Activated naive CD8-positive, alpha-beta T cell treated with anti-CD3 and anti-CD28 coated beads for 36 hours (primary cell): ENCODE measurements around the gene GTF2F2. TPM values are rescaled to one million over a fixed set of nuclear protein-coding genes. Genes with fewer than 3 reads are reported as not detected.

Experiments used
- DNase-seq: peaks from one replicate; pipeline ENCODE4 v3.0.0; 2021
- H3K27ac Mint-ChIP-seq: one replicate; pipeline ENCODE4 v1.8.0; 2022; ENCODE audit warnings: mild to moderate bottlenecking, moderate library complexity, mixed read lengths
- H3K27me3 Mint-ChIP-seq: one replicate; pipeline ENCODE4 v1.8.0; 2022; ENCODE audit warnings: mild to moderate bottlenecking, mixed read lengths
- H3K36me3 Mint-ChIP-seq: one replicate; pipeline ENCODE4 v1.8.0; 2021; ENCODE audit warnings: mild to moderate bottlenecking, mixed read lengths
- H3K4me1 Mint-ChIP-seq: one replicate; pipeline ENCODE4 v1.8.0; 2021; ENCODE audit warnings: mixed read lengths
- H3K4me3 Mint-ChIP-seq: one replicate; pipeline ENCODE4 v1.8.0; 2022; ENCODE audit warnings: mild to moderate bottlenecking, moderate library complexity, mixed read lengths
- H3K9me3 Mint-ChIP-seq: one replicate; pipeline ENCODE4 v1.8.0; 2022; ENCODE audit warnings: mixed read lengths
- total RNA-seq, 2 experiments: library from RNA; stranded (reverse); gene quantifications; one replicate each; pipeline ENCODE4 v1.2.3, GENCODE V29; 2021

GTF2F2 gene
- total RNA-seq, 2 experiments from 2014 or later = 31.2 to 32.4 TPM

- no peak overlapping the region for H3K27ac Mint-ChIP-seq
- H3K36me3 Mint-ChIP-seq = peaks cover 24% of the 10 kb centered on the region
- DNase-seq = no peak
- H3K4me1 Mint-ChIP-seq = peaks cover 16% of the 10 kb centered on the region
- no peaks in the 10 kb centered on the region for H3K27me3 Mint-ChIP-seq
- H3K9me3 Mint-ChIP-seq = no peaks in the 10 kb centered on the region
- no peak overlapping the region for H3K4me3 Mint-ChIP-seq
Measured at GRCh38 chr13:45142440-45143345, 22.4 kb downstream of the GTF2F2 start.

- Mint-ChIP-seq H3K4me1 (peaks cover 17% of the 10 kb centered on the region), H3K9me3 (no peaks in the 10 kb centered on the region), H3K36me3 (peaks cover 19% of the 10 kb centered on the region), H3K4me3 (no peak overlapping the region), H3K27me3 (no peaks in the 10 kb centered on the region), H3K27ac (peak overlapping the region; percentile 61)
- DNase-seq = no peak
Measured at GRCh38 chr13:45143346-45143751, 23.0 kb downstream of the GTF2F2 start.

- H3K4me3 Mint-ChIP-seq = no peak overlapping the region
Measured at GRCh38 chr13:45149964-45150363, 29.7 kb downstream of the GTF2F2 start.

GRCh38 chr13:45156565-45157361 lies 36.5 kb downstream of the GTF2F2 start:
- Mint-ChIP-seq H3K27ac (no peak overlapping the region), H3K9me3 (peaks cover 15% of the 10 kb centered on the region), H3K4me1 (peaks cover 9% of the 10 kb centered on the region), H3K4me3 (no peak overlapping the region), H3K36me3 (peaks cover 51% of the 10 kb centered on the region), H3K27me3 (no peaks in the 10 kb centered on the region)
- no peak for DNase-seq

More at GRCh38 chr13:45149964-45150363, 29.7 kb downstream of the GTF2F2 start:
- no peak for DNase-seq
- no peak overlapping the region for H3K27ac Mint-ChIP-seq
- no peaks in the 10 kb centered on the region for H3K9me3 Mint-ChIP-seq
- H3K4me1 Mint-ChIP-seq = peaks cover 12% of the 10 kb centered on the region
- H3K27me3 Mint-ChIP-seq = no peaks in the 10 kb centered on the region
- peaks cover 16% of the 10 kb centered on the region for H3K36me3 Mint-ChIP-seq

- Mint-ChIP-seq H3K27ac (no peak overlapping the region), H3K9me3 (peaks cover 11% of the 10 kb centered on the region), H3K4me3 (no peak overlapping the region), H3K36me3 (peaks cover 41% of the 10 kb centered on the region), H3K4me1 (peaks cover 9% of the 10 kb centered on the region), H3K27me3 (no peaks in the 10 kb centered on the region)
- no peak for DNase-seq
Measured at GRCh38 chr13:45162194-45162593, 41.9 kb downstream of the GTF2F2 start.

GRCh38 chr13:45162821-45163220 lies 42.5 kb downstream of the GTF2F2 start:
- H3K36me3 Mint-ChIP-seq = peaks cover 37% of the 10 kb centered on the region
- no peaks in the 10 kb centered on the region for H3K27me3 Mint-ChIP-seq
- peaks cover 10% of the 10 kb centered on the region for H3K4me1 Mint-ChIP-seq
- H3K9me3 Mint-ChIP-seq = peaks cover 7% of the 10 kb centered on the region
- H3K4me3 Mint-ChIP-seq = no peak overlapping the region
- DNase-seq = no peak
- H3K27ac Mint-ChIP-seq = no peak overlapping the region

- no peak for DNase-seq
- H3K4me3 Mint-ChIP-seq = no peak overlapping the region
- H3K4me1 Mint-ChIP-seq = peaks cover 10% of the 10 kb centered on the region
- H3K36me3 Mint-ChIP-seq = peaks cover 25% of the 10 kb centered on the region
- no peaks in the 10 kb centered on the region for H3K9me3 Mint-ChIP-seq
- H3K27ac Mint-ChIP-seq = no peak overlapping the region
- H3K27me3 Mint-ChIP-seq = no peaks in the 10 kb centered on the region
Measured at GRCh38 chr13:45166858-45167257, 46.5 kb downstream of the GTF2F2 start.

- H3K4me1 Mint-ChIP-seq = peaks cover 14% of the 10 kb centered on the region
- H3K36me3 Mint-ChIP-seq = peaks cover 32% of the 10 kb centered on the region
- DNase-seq = no peak
- H3K27ac Mint-ChIP-seq = no peak overlapping the region
- H3K27me3 Mint-ChIP-seq = no peaks in the 10 kb centered on the region
- no peak overlapping the region for H3K4me3 Mint-ChIP-seq
- H3K9me3 Mint-ChIP-seq = no peaks in the 10 kb centered on the region
Measured at GRCh38 chr13:45167611-45168554, 47.6 kb downstream of the GTF2F2 start.

GRCh38 chr13:45168555-45168930 lies 48.2 kb downstream of the GTF2F2 start:
- H3K36me3 Mint-ChIP-seq = peaks cover 35% of the 10 kb centered on the region
- no peak for DNase-seq
- H3K9me3 Mint-ChIP-seq = no peaks in the 10 kb centered on the region
- no peaks in the 10 kb centered on the region for H3K27me3 Mint-ChIP-seq
- peaks cover 16% of the 10 kb centered on the region for H3K4me1 Mint-ChIP-seq
- H3K27ac Mint-ChIP-seq = no peak overlapping the region
- no peak overlapping the region for H3K4me3 Mint-ChIP-seq

- Mint-ChIP-seq H3K27me3 (no peaks in the 10 kb centered on the region), H3K4me3 (no peak overlapping the region), H3K9me3 (no peaks in the 10 kb centered on the region), H3K4me1 (peaks cover 35% of the 10 kb centered on the region), H3K27ac (no peak overlapping the region), H3K36me3 (peaks cover 40% of the 10 kb centered on the region)
- DNase-seq = no peak
Measured at GRCh38 chr13:45174478-45174877, 54.2 kb downstream of the GTF2F2 start.

GRCh38 chr13:45178349-45179162 lies 58.2 kb downstream of the GTF2F2 start:
- Mint-ChIP-seq H3K27me3 (no peaks in the 10 kb centered on the region), H3K9me3 (no peaks in the 10 kb centered on the region), H3K36me3 (peaks cover 32% of the 10 kb centered on the region), H3K4me3 (no peak overlapping the region), H3K4me1 (peaks cover 34% of the 10 kb centered on the region), H3K27ac (peak overlapping the region; percentile 28)
- peak; percentile 22 for DNase-seq

- DNase-seq = no peak
- Mint-ChIP-seq H3K36me3 (peaks cover 39% of the 10 kb centered on the region), H3K27ac (no peak overlapping the region), H3K27me3 (no peaks in the 10 kb centered on the region), H3K9me3 (no peaks in the 10 kb centered on the region), H3K4me1 (peaks cover 38% of the 10 kb centered on the region), H3K4me3 (no peak overlapping the region)
Measured at GRCh38 chr13:45179428-45179827, 59.1 kb downstream of the GTF2F2 start.

GRCh38 chr13:45180303-45180702 lies 60.0 kb downstream of the GTF2F2 start:
- peaks cover 37% of the 10 kb centered on the region for H3K36me3 Mint-ChIP-seq
- H3K9me3 Mint-ChIP-seq = no peaks in the 10 kb centered on the region
- DNase-seq = no peak
- H3K27ac Mint-ChIP-seq = no peak overlapping the region
- H3K27me3 Mint-ChIP-seq = no peaks in the 10 kb centered on the region
- no peak overlapping the region for H3K4me3 Mint-ChIP-seq
- peaks cover 35% of the 10 kb centered on the region for H3K4me1 Mint-ChIP-seq
